DOHH2 (cell line): ENCODE results near the gene MMD.
"Not testable (repeated sequence)": the region's sequence is repeated elsewhere in the genome, so short reads cannot be mapped to it uniquely, and the experiment has no call there.

ENCODE experiments used
- H3F3A ChIP-seq: fragments of 200-600 bp; sonication (generic), shearing (Covaris generic); 2 replicates; pipeline ENCODE4 v1.6.0; 2016; ENCODE audit warnings: antibody characterized with exemption, mild to moderate bottlenecking; ENCODE audit not compliant: control insufficient read depth, insufficient read depth
- H3K27ac ChIP-seq: fragments of 200-600 bp; sonication (generic); 2 replicates; pipeline ENCODE4 v1.5.1; 2014; ENCODE audit warnings: low read depth, mild to moderate bottlenecking, low read length, moderate library complexity
- H3K27me3 ChIP-seq: fragments of 200-600 bp; sonication (generic); 2 replicates; pipeline ENCODE4 v1.6.1; 2014; ENCODE audit warnings: mild to moderate bottlenecking, low read length, mixed read lengths; ENCODE audit not compliant: control insufficient read depth
- H3K36me3 ChIP-seq: fragments of 200-600 bp; sonication (generic); 2 replicates; pipeline ENCODE4 v1.6.1; 2014; ENCODE audit warnings: mild to moderate bottlenecking, low read length, moderate library complexity, mixed read lengths; ENCODE audit not compliant: control insufficient read depth
- H3K4me1 ChIP-seq: fragments of 200-600 bp; sonication (generic); 2 replicates; pipeline ENCODE4 v1.6.1; 2014; ENCODE audit warnings: mild to moderate bottlenecking, low read length, mixed read lengths; ENCODE audit not compliant: control insufficient read depth
- H3K4me2 ChIP-seq: fragments of 200-600 bp; sonication (generic); 2 replicates; pipeline ENCODE4 v1.6.0; 2014; ENCODE audit warnings: mild to moderate bottlenecking, low read length, moderate library complexity
- H3K4me3 ChIP-seq: fragments of 200-600 bp; sonication (generic); 2 replicates; pipeline ENCODE4 v1.5.1; 2014; ENCODE audit warnings: mild to moderate bottlenecking, low read length, mixed read lengths
- H3K79me2 ChIP-seq: fragments of 200-600 bp; sonication (generic); 2 replicates; pipeline ENCODE4 v1.6.1; 2014; ENCODE audit warnings: mild to moderate bottlenecking, low read length, mixed read lengths; ENCODE audit not compliant: control insufficient read depth
- H3K9me2 ChIP-seq: fragments of 200-600 bp; sonication (generic); replicated peaks from 2 replicates; pipeline ENCODE4 v1.6.1; 2014; ENCODE audit warnings: mild to moderate bottlenecking, low read length, mixed read lengths; ENCODE audit not compliant: control insufficient read depth
- H3K9me3 ChIP-seq: fragments of 200-600 bp; sonication (generic); 2 replicates; pipeline ENCODE4 v1.6.1; 2014; ENCODE audit warnings: antibody characterized with exemption, low read length, mixed read lengths; ENCODE audit not compliant: control insufficient read depth, insufficient read depth
- H4K20me1 ChIP-seq: fragments of 200-600 bp; sonication (generic); 2 replicates; pipeline ENCODE4 v1.6.0; 2014; ENCODE audit warnings: low read depth, mild to moderate bottlenecking, antibody characterized with exemption, low read length, moderate library complexity; ENCODE audit not compliant: control insufficient read depth, insufficient read depth
- CTCF ChIP-seq: fragments of 200-600 bp; sonication (generic); IDR thresholded peaks from one replicate; pipeline ENCODE4 v1.5.1; 2014; ENCODE audit warnings: antibody characterized with exemption, mild to moderate bottlenecking, low read depth, low read length; ENCODE audit not compliant: poor library complexity, severe bottlenecking
- EZH2phosphoT487 ChIP-seq: fragments of 200-600 bp; sonication (generic); IDR thresholded peaks from 2 replicates; pipeline ENCODE4 v1.6.1; 2017; ENCODE audit warnings: borderline replicate concordance, mild to moderate bottlenecking, antibody characterized with exemption, low read length, moderate library complexity, mixed read lengths

The MMD gene

GRCh38 chr17:55446581-55447205 lies 25.1 kb upstream of the MMD start:
- Histone ChIP-seq H3K4me3 (no peak overlapping the region), H3K4me2 (no peak overlapping the region), H3K9me2 (no peaks in the 10 kb centered on the region), H3K27ac (no peak overlapping the region), H3K27me3 (no peaks in the 10 kb centered on the region), H3K4me1 (peaks cover 10% of the 10 kb centered on the region), H4K20me1 (no peaks in the 10 kb centered on the region), H3K79me2 (no peaks in the 10 kb centered on the region), H3K36me3 (no peaks in the 10 kb centered on the region), H3K9me3 (no peaks in the 10 kb centered on the region), H3F3A (no peaks in the 10 kb centered on the region)
- TF ChIP-seq EZH2phosphoT487 = no peak
- no peak for TF ChIP-seq CTCF

GRCh38 chr17:55446004-55446403 lies 24.4 kb upstream of the MMD start:
- H3K36me3 ChIP-seq, H3K79me2 ChIP-seq, H3F3A ChIP-seq, H4K20me1 ChIP-seq, H3K9me2 ChIP-seq, H3K4me3 ChIP-seq, H3K27ac ChIP-seq, H3K27me3 ChIP-seq, H3K4me2 ChIP-seq, H3K9me3 ChIP-seq: not testable (repeated sequence)
- peaks cover 10% of the 10 kb centered on the region for H3K4me1 ChIP-seq

GRCh38 chr17:55444471-55445441 lies 23.1 kb upstream of the MMD start:
- H4K20me1 ChIP-seq = no peaks in the 10 kb centered on the region
- H3K79me2 ChIP-seq = no peaks in the 10 kb centered on the region
- H3K9me3 ChIP-seq = no peaks in the 10 kb centered on the region
- no peak overlapping the region for H3K4me3 ChIP-seq
- no peaks in the 10 kb centered on the region for H3K27me3 ChIP-seq
- no peaks in the 10 kb centered on the region for H3K36me3 ChIP-seq
- H3K4me2 ChIP-seq = no peak overlapping the region
- H3K27ac ChIP-seq = no peak overlapping the region
- TF ChIP-seq CTCF = no peak
- TF ChIP-seq EZH2phosphoT487 = no peak
- H3F3A ChIP-seq = no peaks in the 10 kb centered on the region
- no peaks in the 10 kb centered on the region for H3K9me2 ChIP-seq
- peaks cover 10% of the 10 kb centered on the region for H3K4me1 ChIP-seq

- Histone ChIP-seq H3K4me1 (peaks cover 18% of the 10 kb centered on the region), H3K27me3 (no peaks in the 10 kb centered on the region), H3F3A (no peaks in the 10 kb centered on the region; the same call in 1 of the 2 replicates), H3K36me3 (no peaks in the 10 kb centered on the region), H3K4me2 (no peak overlapping the region), H3K4me3 (no peak overlapping the region), H3K27ac (no peak overlapping the region), H3K9me3 (no peaks in the 10 kb centered on the region), H3K9me2 (no peaks in the 10 kb centered on the region), H4K20me1 (no peaks in the 10 kb centered on the region), H3K79me2 (no peaks in the 10 kb centered on the region)
- no peak for TF ChIP-seq CTCF
- no peak for TF ChIP-seq EZH2phosphoT487
Measured at GRCh38 chr17:55443904-55444303, 22.3 kb upstream of the MMD start.
